ENCODE measurements around the gene AGPAT4.

DNA sequence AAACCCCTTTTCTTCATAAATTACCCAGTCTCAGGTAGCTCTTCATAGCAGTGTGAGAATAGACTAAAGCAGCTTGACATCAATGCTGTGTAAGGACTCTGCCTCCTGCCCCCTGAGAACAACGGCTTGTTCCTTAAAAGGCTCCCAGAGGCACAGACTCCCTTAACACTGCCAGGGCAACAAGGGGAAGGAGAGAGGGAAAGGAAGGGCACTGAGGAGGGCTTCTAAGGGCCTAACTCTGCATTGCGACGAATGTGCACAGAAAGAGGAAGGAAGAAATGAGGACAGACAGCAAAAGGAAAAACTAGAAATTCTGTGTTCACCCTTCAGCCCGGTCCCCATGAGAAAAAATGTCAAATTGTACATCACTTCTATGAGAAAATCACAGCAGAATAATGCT is 74.0 kb downstream of the AGPAT4 start:
- TF ChIP-seq, protein P1, sequence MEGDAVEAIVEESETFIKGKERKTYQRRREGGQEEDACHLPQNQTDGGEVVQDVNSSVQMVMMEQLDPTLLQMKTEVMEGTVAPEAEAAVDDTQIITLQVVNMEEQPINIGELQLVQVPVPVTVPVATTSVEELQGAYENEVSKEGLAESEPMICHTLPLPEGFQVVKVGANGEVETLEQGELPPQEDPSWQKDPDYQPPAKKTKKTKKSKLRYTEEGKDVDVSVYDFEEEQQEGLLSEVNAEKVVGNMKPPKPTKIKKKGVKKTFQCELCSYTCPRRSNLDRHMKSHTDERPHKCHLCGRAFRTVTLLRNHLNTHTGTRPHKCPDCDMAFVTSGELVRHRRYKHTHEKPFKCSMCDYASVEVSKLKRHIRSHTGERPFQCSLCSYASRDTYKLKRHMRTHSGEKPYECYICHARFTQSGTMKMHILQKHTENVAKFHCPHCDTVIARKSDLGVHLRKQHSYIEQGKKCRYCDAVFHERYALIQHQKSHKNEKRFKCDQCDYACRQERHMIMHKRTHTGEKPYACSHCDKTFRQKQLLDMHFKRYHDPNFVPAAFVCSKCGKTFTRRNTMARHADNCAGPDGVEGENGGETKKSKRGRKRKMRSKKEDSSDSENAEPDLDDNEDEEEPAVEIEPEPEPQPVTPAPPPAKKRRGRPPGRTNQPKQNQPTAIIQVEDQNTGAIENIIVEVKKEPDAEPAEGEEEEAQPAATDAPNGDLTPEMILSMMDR (IDR thresholded peaks at IDR 0.05 in 4 of 5, conservative IDR thresholded peaks at IDR 0.05 in 1 of 5): no peak
- TF ChIP-seq POLR2A (IDR thresholded peaks at IDR 0.05): no peak
